ENCODE data around the gene TBC1D5.

DNA sequence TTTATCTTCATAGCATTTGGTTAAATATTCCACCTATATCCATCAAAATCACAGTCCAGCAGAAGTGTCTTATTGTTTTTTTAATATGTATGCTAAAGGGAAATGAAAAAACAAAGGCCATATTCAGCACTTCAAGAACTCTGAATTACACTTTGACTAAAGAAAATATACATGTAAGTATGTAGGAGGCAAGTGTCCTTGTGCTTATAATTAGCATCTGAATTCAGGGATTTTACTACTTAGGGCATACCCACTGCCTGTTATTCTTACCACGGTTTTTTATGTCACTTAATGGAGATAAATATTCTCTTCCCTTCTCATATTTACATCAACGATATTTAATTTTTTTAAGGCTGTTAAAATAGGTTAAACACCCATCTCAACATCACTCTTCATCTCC, 117.3 kb downstream of the TBC1D5 start:
- no peak for TF ChIP-seq EZH2 (IDR thresholded peaks at IDR 0.05; ENCODE audit: low read depth, low read length, severe bottlenecking)
- TF ChIP-seq, protein P1, sequence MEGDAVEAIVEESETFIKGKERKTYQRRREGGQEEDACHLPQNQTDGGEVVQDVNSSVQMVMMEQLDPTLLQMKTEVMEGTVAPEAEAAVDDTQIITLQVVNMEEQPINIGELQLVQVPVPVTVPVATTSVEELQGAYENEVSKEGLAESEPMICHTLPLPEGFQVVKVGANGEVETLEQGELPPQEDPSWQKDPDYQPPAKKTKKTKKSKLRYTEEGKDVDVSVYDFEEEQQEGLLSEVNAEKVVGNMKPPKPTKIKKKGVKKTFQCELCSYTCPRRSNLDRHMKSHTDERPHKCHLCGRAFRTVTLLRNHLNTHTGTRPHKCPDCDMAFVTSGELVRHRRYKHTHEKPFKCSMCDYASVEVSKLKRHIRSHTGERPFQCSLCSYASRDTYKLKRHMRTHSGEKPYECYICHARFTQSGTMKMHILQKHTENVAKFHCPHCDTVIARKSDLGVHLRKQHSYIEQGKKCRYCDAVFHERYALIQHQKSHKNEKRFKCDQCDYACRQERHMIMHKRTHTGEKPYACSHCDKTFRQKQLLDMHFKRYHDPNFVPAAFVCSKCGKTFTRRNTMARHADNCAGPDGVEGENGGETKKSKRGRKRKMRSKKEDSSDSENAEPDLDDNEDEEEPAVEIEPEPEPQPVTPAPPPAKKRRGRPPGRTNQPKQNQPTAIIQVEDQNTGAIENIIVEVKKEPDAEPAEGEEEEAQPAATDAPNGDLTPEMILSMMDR (IDR thresholded peaks at IDR 0.05; ENCODE audit: control extremely low read depth in 1 of 3, insufficient read depth in 1 of 3, low read depth in 1 of 3, low read length in 3 of 3) = no peak
- TF ChIP-seq, protein P2, sequence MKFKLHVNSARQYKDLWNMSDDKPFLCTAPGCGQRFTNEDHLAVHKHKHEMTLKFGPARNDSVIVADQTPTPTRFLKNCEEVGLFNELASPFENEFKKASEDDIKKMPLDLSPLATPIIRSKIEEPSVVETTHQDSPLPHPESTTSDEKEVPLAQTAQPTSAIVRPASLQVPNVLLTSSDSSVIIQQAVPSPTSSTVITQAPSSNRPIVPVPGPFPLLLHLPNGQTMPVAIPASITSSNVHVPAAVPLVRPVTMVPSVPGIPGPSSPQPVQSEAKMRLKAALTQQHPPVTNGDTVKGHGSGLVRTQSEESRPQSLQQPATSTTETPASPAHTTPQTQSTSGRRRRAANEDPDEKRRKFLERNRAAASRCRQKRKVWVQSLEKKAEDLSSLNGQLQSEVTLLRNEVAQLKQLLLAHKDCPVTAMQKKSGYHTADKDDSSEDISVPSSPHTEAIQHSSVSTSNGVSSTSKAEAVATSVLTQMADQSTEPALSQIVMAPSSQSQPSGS (IDR thresholded peaks at IDR 0.05; ENCODE audit: low read length) = no peak
- TF ChIP-seq POLR2A (IDR thresholded peaks at IDR 0.05; ENCODE audit: control extremely low read depth in 1 of 2, low read depth in 2 of 2, low read length in 2 of 2) = no peak
- no peak for TF ChIP-seq POLR2AphosphoS5 (IDR thresholded peaks at IDR 0.05; ENCODE audit: low read depth, low read length)
- TF ChIP-seq FOSL1 (IDR thresholded peaks at IDR 0.05; ENCODE audit: insufficient read depth, low read depth, low read length) = no peak
- no peak for TF ChIP-seq TAF1 (IDR thresholded peaks at IDR 0.05; ENCODE audit: low read depth, low read length)
